Body of pancreas (tissue), 4 donors: ENCODE data around the gene LRRC59. TPM values are rescaled to one million over a fixed set of nuclear protein-coding genes. Genes with fewer than 3 reads are reported as not detected.
"Not testable (repeated sequence)": the region's sequence is repeated elsewhere in the genome, so short reads cannot be mapped to it uniquely, and the experiment has no call there.

Experiments used
- ATAC-seq: fragments of 150-250 bp; one replicate; pipeline ENCODE4 v1.9.1; 2016
- DNase-seq, 4 donors: peaks; one replicate each; pipeline ENCODE4 v3.0.0-alpha.2; 2019
- H3K27ac ChIP-seq, 4 donors: fragments of 200-600 bp; sonication (generic); 1 replicate in 3 of 4; 2 replicates in 1 of 4; pipeline versions ENCODE4 v1.5.1 to v1.6.1; 2016 to 2019; ENCODE audit warnings: mild to moderate bottlenecking in 1 of 4, mixed read lengths in 1 of 4, moderate library complexity in 1 of 4
- H3K27me3 ChIP-seq, 2 donors: fragments of 200-600 bp; sonication (generic); one replicate each; pipeline ENCODE4 v1.6.0; 2016; ENCODE audit warnings: mild to moderate bottlenecking in 1 of 2
- H3K36me3 ChIP-seq, 2 donors: fragments of 200-600 bp; sonication (generic); replicated peaks in 1 of 2; 2 replicates each; pipeline ENCODE4 v1.5.1; 2016; ENCODE audit warnings: low read depth in 2 of 2; ENCODE audit not compliant: insufficient read depth in 1 of 2
- H3K4me1 ChIP-seq: fragments of 200-600 bp; sonication (generic); one replicate; pipeline ENCODE4 v1.6.0; 2016
- H3K4me3 ChIP-seq, 2 donors: fragments of 200-600 bp; sonication (generic); 1 replicate in 1 of 2; 2 replicates in 1 of 2; pipeline ENCODE4 v1.5.1; 2016 to 2019
- H3K9me3 ChIP-seq, 3 donors: fragments of 200-600 bp; sonication (generic); 1 replicate in 2 of 3; 2 replicates in 1 of 3; pipeline ENCODE4 v1.5.1; 2016
- POLR2A ChIP-seq, 3 donors: fragments of 450-650 bp; IDR thresholded peaks; one replicate each; pipeline ENCODE4 v1.6.1; 2016; ENCODE audit warnings: antibody characterized with exemption in 3 of 3, mild to moderate bottlenecking in 2 of 3
- WGBS, 2 donors: methylation state at CpG; one replicate each; pipeline ENCODE4 v1.1.5; 2017; 5-methylcytosine and 5-hydroxymethylcytosine counted together
- intact Hi-C: fragments of 100-400 bp; cut with DNase I; formaldehyde crosslinking; loops from one replicate; pipeline ENCODE4 v1.15.1; 2023
- total RNA-seq, 2 donors: library from RNA; depleted of rRNA; stranded (reverse); fragments of >200 nt; gene quantifications; one replicate each; pipeline ENCODE4 v1.1.0, GENCODE V29; 2016
- TF ChIP-seq, protein P1 (sequence below), 7 experiments: fragments of 450-650 bp in 4 of 7; fragments of 200-600 bp in 3 of 7; sonication (generic) in 3 of 7; IDR thresholded peaks; one replicate each; pipeline ENCODE4 v1.5.1; 2016 to 2019; ENCODE audit warnings: antibody characterized with exemption in 7 of 7

The LRRC59 gene
- total RNA-seq, 2 donors from 2014 or later: 70.8 to 113 TPM

DNA sequence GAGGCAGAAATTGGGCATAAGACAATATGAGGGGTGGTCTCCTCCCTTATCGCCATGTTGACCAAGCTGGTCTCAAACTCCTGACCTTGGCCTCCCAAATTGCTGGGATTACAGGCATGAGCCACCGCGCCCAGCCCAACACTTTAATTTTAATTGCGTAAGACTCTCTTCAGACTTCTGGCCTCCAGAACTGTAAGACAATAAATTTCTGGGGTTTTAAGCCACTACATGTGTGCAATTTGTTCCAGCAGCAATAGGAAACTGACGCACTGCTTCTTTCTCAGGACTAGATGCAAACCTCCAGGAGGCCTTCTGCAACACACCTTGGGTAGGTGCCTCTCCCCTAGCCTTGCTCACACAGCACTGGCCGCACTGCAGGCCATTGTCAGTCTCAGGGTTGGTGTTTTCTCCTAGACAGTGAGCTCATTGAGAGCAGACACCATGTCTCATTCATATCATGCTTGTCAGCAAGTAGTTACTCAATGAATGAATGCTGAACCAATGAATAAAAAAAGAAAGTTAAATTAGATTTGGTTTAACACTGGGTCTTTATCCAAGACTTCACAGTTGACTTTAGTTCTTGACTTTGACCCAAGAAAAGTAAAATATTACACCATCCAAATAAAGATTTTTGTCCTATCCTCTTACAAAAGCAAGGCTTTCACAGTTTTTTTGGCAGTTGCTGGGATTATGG is 23.2 kb upstream of the LRRC59 start:
- Histone ChIP-seq H3K36me3 (no peaks in the 10 kb centered on the region), H3K27me3 (no peaks in the 10 kb centered on the region), H3K27ac (peak overlapping the region in 2 of 4 donors; percentile 63 to 84), H3K4me1 (peaks cover 44% of the 10 kb centered on the region), H3K4me3 (no peak overlapping the region), H3K9me3 (no peaks in the 10 kb centered on the region)
- intact Hi-C loops: no loop called here
- ATAC-seq (no peak), DNase-seq (no peak)
- TF ChIP-seq POLR2A (IDR thresholded peaks at IDR 0.05): no peak
- TF ChIP-seq, protein P1, sequence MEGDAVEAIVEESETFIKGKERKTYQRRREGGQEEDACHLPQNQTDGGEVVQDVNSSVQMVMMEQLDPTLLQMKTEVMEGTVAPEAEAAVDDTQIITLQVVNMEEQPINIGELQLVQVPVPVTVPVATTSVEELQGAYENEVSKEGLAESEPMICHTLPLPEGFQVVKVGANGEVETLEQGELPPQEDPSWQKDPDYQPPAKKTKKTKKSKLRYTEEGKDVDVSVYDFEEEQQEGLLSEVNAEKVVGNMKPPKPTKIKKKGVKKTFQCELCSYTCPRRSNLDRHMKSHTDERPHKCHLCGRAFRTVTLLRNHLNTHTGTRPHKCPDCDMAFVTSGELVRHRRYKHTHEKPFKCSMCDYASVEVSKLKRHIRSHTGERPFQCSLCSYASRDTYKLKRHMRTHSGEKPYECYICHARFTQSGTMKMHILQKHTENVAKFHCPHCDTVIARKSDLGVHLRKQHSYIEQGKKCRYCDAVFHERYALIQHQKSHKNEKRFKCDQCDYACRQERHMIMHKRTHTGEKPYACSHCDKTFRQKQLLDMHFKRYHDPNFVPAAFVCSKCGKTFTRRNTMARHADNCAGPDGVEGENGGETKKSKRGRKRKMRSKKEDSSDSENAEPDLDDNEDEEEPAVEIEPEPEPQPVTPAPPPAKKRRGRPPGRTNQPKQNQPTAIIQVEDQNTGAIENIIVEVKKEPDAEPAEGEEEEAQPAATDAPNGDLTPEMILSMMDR (IDR thresholded peaks at IDR 0.05): no peak
- 89 to 93% methylated on average over 6 of the region's 6 CpGs for WGBS, 2 donors

DNA sequence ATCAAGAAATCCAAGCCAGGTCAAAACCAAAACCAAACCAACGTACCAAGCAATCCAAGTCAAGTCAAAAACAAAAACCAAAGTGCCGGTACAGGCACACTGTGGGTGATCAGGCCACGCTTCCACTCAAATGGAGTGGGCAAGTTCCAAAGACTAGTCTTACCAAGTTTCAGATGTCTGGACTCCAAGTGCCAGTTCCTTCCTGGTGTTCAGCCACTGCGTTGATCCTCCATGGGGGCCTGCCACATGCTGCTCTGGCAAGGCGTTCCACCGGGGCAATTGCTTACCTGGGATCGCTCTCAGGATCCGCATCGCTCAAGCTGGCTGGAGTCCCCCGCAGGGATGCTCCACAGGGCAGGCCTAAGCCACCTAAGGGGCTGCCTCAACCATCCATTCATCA is 22.3 kb upstream of the LRRC59 start:
- H3K27me3 ChIP-seq, H3K36me3 ChIP-seq, H3K9me3 ChIP-seq, intact Hi-C loops, ATAC-seq, H3K4me3 ChIP-seq, H3K27ac ChIP-seq, DNase-seq: not testable (repeated sequence)
- WGBS, 2 donors: 97% methylated on average over 3 to 10 of the region's 10 CpGs
- H3K4me1 ChIP-seq: peaks cover 34% of the 10 kb centered on the region

DNA sequence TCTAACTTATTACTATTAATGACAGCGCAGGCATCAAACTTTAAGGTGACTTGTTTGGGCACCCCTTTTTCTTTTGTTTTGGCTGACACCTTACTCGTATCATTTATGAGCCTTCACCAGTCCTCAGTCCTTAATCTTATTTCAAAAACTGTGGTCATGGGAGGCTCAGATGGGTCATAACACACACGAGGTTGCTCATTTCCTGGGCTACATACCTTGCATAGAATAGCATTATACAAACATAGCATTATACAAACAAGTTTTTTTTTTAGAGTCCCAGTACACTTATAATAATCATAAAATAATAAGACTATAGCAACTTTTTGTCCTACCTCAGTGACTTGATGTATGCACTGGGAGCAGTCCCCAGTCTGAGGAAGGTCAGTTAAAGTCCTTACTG is 17.5 kb upstream of the LRRC59 start:
- intact Hi-C loops: no loop called here
- H3K4me3 ChIP-seq: no peak overlapping the region
- H3K36me3 ChIP-seq: no peaks in the 10 kb centered on the region
- no peaks in the 10 kb centered on the region for H3K4me1 ChIP-seq
- no peaks in the 10 kb centered on the region for H3K9me3 ChIP-seq
- H3K27ac ChIP-seq: no peak overlapping the region
- DNase-seq (no peak), ATAC-seq (no peak)
- TF ChIP-seq, protein P1 (IDR thresholded peaks at IDR 0.05): no peak
- TF ChIP-seq POLR2A (IDR thresholded peaks at IDR 0.05): no peak
- H3K27me3 ChIP-seq: no peaks in the 10 kb centered on the region
- WGBS, 2 donors: 72 to 81% methylated on average over 3 of the region's 3 CpGs

DNA sequence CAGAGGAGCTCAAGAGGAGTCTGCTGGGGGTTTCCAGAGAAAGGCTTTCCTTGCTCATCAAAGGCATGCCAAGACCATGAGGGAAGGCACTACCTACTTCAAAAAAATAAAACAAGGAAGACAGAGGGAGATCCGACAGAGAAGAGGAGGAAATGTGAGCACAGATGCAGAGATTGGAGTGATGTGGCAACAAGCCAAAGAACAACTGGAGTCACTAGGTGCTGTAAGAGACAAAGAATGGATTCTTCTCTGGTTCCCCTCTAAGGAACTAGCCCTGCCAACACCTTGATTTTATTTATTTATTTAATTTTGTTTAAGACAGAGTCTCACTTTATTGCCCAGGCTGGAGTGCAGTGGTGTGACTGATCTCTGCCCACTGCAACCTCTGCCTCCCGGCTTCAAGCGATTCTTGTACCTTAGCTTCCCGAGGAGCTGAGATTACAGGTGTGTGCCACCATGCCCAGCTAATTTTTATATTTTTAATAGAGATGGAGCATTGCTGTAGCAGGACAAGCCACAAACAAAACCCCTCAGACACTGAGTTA is 14.9 kb upstream of the LRRC59 start:
- intact Hi-C loops: no loop called here
- TF ChIP-seq POLR2A (IDR thresholded peaks at IDR 0.05): no peak
- TF ChIP-seq, protein P1 (IDR thresholded peaks at IDR 0.05): no peak
- 83 to 87% methylated on average over 4 of the region's 4 CpGs for WGBS, 2 donors
- no peak overlapping the region for H3K4me3 ChIP-seq
- H3K4me1 ChIP-seq: no peaks in the 10 kb centered on the region
- ATAC-seq (no peak), DNase-seq (no peak)
- no peaks in the 10 kb centered on the region for H3K27me3 ChIP-seq
- H3K27ac ChIP-seq: no peak overlapping the region
- no peaks in the 10 kb centered on the region for H3K36me3 ChIP-seq
- H3K9me3 ChIP-seq: no peaks in the 10 kb centered on the region

DNA sequence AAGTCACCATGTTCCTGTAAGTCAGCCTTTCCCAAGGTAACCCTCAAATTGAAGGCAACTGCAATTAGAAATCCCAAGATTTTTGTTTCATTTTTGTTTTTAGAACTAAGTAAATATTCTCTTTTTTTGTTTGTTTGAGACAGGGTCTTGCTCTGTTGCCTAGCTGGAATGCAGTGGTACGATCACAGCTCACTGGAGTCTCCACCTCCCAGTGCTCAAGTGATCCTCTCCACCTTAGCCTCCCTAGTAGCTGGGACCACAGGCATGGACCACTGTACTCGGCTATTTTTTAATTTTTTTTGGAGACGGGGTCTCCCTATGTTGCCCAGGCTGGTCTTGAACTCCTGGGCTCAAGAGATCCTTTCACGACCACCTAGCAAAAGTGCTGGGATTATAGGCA is 10.6 kb upstream of the LRRC59 start:
- no peak for ATAC-seq
- intact Hi-C loops: no loop called here
- whole genome bisulfite sequencing, 2 donors: 65 to 72% methylated on average over 4 of the region's 4 CpGs
- TF ChIP-seq, protein P1 (IDR thresholded peaks at IDR 0.05): no peak
- no peak for TF ChIP-seq POLR2A (IDR thresholded peaks at IDR 0.05)
- DNase-seq: no peak
- H3K4me3 ChIP-seq: no peak overlapping the region
- H3K27me3 ChIP-seq: no peaks in the 10 kb centered on the region
- no peaks in the 10 kb centered on the region for H3K9me3 ChIP-seq
- H3K36me3 ChIP-seq: no peaks in the 10 kb centered on the region
- H3K4me1 ChIP-seq: no peaks in the 10 kb centered on the region
- H3K27ac ChIP-seq: no peak overlapping the region
